SK-N-MC (cell line): ENCODE data around the gene SHISA7.
"Not testable (repeated sequence)": the region's sequence is repeated elsewhere in the genome, so short reads cannot be mapped to it uniquely, and the experiment has no call there.

Experiments
- DNase-seq: peaks from one replicate; pipeline ENCODE4 v3.0.0-alpha.2; 2011; ENCODE audit warnings: low read depth, low spot score
- H3K27ac ChIP-seq: fragments of 200-600 bp; sonication (generic); 2 replicates; pipeline ENCODE4 v1.5.1; 2016; ENCODE audit warnings: mixed run types
- H3K36me3 ChIP-seq: fragments of 200-600 bp; sonication (generic); 2 replicates; pipeline ENCODE4 v1.6.1; 2017; ENCODE audit warnings: antibody characterized with exemption, low read length, mixed read lengths; ENCODE audit not compliant: insufficient read depth
- H3K4me3 ChIP-seq: fragments of 200-600 bp; sonication (generic); 2 replicates; pipeline ENCODE4 v1.5.1; 2016
- H3K9ac ChIP-seq: fragments of 200-600 bp; sonication (generic); 2 replicates; pipeline ENCODE4 v1.8.0; 2017; ENCODE audit warnings: mixed run types, mixed read lengths; ENCODE audit not compliant: insufficient read length
- H3K9me3 ChIP-seq: fragments of 200-600 bp; sonication (generic); 2 replicates; pipeline ENCODE4 v1.6.1; 2017; ENCODE audit warnings: low read depth, mild to moderate bottlenecking, antibody characterized with exemption, low read length, moderate library complexity, mixed read lengths
- EZH2 ChIP-seq: fragments of 200-600 bp; sonication (generic); IDR thresholded peaks from one replicate; pipeline ENCODE4 v1.6.1; 2017; ENCODE audit warnings: antibody characterized with exemption
- FOXP2 ChIP-seq: optimal IDR thresholded peaks from 2 replicates; pipeline ENCODE3; 2011; ENCODE audit warnings: mild to moderate bottlenecking, moderate library complexity; ENCODE audit not compliant: insufficient read depth; ENCODE audit errors: extremely low read length, control extremely low read depth
- POLR2AphosphoS5 ChIP-seq: IDR thresholded peaks from 2 replicates; pipeline ENCODE4 v1.6.1; 2012; ENCODE audit warnings: mild to moderate bottlenecking, low read depth, low read length, borderline replicate concordance

Gene SHISA7

DNA sequence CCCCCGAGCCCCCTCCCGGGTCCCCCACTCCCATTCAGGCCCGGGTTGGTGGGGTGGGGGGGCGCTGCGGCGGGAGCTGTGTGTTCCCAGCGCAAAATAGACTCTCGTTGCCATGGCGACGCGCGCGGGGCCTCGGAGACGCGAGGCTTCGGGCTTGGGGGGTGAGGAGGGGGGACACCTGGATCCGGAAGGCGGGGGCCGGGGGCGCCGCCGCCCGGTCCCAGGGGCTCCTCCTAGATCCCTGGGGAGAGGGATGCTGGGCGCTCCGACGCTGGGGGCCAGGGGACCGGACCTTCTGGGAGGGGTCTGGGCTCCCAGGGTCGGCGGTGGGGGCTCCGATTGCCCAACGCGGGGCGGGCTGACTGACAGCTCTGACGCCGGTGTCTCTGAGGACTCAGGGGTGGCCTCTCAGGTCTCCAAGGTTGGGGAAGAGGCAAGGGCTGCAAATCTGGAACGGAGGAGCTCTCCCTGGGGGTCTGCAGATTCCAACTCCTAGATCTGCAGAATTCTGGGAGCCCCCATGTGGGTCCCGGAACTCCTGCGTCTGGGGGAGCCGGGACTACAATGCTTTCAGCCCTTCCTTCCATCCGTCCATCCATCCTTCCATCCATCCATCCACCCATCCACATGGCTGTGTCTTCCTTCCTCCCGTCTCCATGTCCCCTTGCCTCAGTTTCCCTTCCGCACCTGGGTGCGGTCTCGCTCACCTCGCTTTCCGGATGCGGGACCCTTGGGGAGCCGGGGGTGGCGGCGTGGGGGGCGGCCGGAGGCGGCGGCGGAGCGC is 9.1 kb upstream of the SHISA7 start:
- H3K9me3 ChIP-seq = no peaks in the 10 kb centered on the region
- TF ChIP-seq EZH2 (no peak), POLR2AphosphoS5 (no peak), FOXP2 (no peak)
- H3K27ac ChIP-seq = no peak overlapping the region
- no peaks in the 10 kb centered on the region for H3K36me3 ChIP-seq
- no peak for DNase-seq
- peak overlapping the region; percentile 78 for H3K4me3 ChIP-seq
- peak overlapping the region; percentile 41 for H3K9ac ChIP-seq

DNA sequence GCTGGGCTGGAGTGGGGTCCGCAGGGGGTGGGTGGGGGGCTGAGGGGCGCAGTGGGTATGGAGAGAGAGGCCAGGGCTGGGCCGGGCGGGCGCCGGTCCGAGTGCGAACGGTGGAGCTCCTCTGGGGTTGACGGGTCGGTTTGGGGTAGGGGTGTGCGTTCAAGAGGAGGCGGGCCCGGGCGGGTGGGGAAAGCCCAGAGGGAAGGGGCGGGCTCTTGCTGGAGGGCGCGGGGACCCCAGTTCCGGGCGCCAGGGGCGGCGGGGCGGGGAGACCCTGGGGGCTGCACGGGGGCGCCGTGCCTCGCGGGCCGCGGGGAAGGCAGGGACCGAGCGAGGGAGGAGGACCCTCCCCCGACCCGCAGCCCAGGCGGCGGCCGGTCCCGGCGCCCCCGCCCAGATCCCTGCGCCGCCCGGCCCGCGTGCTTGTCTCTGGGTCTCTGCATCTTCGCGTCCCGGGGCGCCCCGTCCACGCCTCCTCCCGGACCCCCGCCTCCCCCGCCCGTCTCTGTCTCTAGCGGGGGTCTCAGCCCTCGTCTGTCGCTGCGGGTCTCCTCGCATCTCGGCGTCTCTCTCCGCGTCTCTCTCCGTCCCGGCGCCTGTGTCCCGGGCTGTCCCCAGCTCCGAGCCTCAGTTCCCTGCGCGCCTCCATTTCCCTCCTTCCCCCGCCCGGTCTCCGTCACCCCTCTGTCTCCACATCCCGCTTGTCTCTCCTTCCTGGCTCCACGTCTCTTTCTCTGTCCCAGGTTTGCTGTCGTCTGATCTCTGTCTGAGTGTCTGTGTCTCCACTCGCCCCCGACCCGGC is 8.3 kb upstream of the SHISA7 start:
- no peak for DNase-seq
- Histone ChIP-seq H3K4me3 (peak overlapping the region; percentile 78), H3K9me3 (no peaks in the 10 kb centered on the region), H3K36me3 (no peaks in the 10 kb centered on the region), H3K27ac (no peak overlapping the region), H3K9ac (peak overlapping the region; percentile 41)
- TF ChIP-seq POLR2AphosphoS5 (no peak), EZH2 (no peak)

DNA sequence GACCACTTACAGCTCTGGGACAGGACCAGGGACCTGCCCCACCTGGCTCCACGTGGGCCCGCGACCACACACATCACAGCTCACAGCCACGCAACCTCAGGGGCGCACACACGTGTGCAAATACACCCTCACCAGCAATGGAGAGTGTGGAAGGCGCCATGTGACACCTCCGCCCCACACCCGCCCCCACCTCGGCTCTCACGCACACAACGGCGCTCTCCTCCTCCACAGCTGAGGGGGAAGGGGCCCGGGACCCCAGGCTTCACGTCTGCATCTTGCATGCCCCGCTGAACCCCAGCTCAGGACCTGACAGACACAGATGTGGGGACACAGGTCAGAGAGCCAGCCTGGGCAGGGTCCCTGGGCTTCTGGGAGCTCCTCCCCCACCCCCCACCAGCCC is 6.4 kb upstream of the SHISA7 start:
- Histone ChIP-seq H3K36me3 (no peaks in the 10 kb centered on the region), H3K4me3 (no peak overlapping the region), H3K27ac (no peak overlapping the region), H3K9ac (no peak overlapping the region), H3K9me3 (no peaks in the 10 kb centered on the region)
- no peak for DNase-seq
- no peak for TF ChIP-seq POLR2AphosphoS5
- TF ChIP-seq EZH2 = no peak
- no peak for TF ChIP-seq FOXP2

DNA sequence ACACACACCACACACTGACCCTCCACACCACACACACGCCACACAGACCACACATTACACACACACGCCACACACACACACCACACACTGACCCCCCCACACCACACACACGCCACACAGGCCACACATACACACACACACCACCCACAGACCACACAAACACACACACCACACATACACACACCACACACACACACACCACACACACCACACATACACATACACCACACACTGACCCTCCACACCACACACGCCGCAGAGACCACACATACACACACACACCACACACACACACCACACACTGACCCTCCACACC is 5.0 kb upstream of the SHISA7 start:
- not testable (repeated sequence) for H3K9ac ChIP-seq, DNase-seq, H3K36me3 ChIP-seq, H3K27ac ChIP-seq, H3K9me3 ChIP-seq, H3K4me3 ChIP-seq

DNA sequence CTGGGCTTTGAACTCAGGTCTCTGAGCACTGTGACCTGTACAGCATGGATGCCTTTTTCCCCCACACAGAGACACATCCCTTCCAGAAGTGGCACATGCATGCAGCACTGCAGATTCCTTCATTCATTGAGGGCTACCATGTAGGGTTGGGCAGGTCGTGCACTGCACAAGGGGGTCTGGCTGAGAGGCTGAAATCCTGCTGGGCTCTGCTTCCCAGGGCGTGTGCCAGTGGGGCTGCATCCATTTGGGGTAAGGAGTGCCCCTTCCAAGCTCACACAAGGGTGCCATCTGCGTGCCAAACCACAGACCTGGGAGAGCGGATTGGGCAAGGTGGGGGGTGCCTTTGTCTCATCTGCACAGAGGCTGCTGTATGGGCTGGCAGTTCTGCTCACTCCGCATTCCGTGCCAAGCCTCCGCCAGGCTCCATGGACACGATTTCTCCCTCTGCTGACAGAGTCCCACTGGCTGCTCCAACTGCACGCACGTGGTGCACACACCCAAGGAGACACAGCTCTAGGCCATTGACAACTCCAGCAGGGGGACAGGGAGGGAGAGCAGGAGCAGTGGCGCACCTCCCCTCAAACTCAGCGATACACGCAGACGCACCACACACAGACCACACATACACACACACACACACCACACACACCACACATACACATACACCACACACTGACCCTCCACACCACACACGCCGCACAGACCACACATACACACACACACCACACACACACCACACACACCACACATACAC is 4.5 kb upstream of the SHISA7 start:
- Histone ChIP-seq H3K27ac (no peak overlapping the region), H3K4me3 (no peak overlapping the region), H3K9me3 (no peaks in the 10 kb centered on the region), H3K9ac (no peak overlapping the region), H3K36me3 (no peaks in the 10 kb centered on the region)
- TF ChIP-seq EZH2 (no peak), FOXP2 (no peak), POLR2AphosphoS5 (no peak)
- peak; percentile 16 for DNase-seq

DNA sequence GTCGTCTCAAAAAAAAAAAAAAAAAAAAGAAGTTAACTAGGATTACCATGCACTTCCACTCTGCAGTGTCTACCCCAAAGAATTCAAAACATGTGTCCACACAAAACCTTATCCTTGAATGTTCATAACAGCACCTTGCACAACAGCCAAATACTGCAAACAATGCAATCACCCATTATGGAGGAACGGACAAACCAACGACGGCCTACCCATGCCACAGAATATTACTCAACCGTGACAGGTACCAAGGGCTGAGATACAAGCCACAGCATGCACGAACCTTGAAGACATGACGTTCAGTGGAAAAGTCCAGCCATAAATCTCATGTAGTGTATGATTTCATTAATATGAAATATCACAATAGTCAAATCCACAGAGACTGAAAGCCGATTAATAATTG is 3.0 kb upstream of the SHISA7 start:
- no peak overlapping the region for H3K27ac ChIP-seq
- H3K36me3 ChIP-seq = no peaks in the 10 kb centered on the region
- no peak for DNase-seq
- no peaks in the 10 kb centered on the region for H3K9me3 ChIP-seq
- H3K4me3 ChIP-seq = no peak overlapping the region
- no peak overlapping the region for H3K9ac ChIP-seq
- no peak for TF ChIP-seq FOXP2
- no peak for TF ChIP-seq EZH2
- TF ChIP-seq POLR2AphosphoS5 = no peak

DNA sequence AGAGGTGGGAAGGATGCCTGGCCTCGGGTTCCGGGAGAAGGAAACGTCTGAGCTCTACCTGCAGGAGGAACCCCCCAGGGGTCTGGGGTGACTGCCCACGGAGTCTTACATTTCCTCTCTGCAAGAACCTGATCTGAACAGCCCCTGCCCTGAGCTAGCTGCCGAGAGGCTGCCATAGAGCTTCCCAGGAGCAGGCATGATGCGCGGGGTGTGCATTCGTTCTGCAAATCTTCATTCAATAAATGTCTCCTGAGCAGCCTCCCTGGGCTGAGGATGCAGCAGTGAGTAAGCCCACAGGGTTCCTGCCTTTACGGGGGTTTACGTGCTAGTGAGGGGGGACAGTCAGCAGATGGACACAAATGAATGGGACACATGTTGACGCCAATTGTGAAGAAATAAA is 1.5 kb upstream of the SHISA7 start:
- TF ChIP-seq EZH2 (no peak), POLR2AphosphoS5 (no peak), FOXP2 (no peak)
- Histone ChIP-seq H3K9me3 (no peaks in the 10 kb centered on the region), H3K9ac (no peak overlapping the region), H3K36me3 (no peaks in the 10 kb centered on the region), H3K4me3 (no peak overlapping the region), H3K27ac (no peak overlapping the region)
- no peak for DNase-seq

DNA sequence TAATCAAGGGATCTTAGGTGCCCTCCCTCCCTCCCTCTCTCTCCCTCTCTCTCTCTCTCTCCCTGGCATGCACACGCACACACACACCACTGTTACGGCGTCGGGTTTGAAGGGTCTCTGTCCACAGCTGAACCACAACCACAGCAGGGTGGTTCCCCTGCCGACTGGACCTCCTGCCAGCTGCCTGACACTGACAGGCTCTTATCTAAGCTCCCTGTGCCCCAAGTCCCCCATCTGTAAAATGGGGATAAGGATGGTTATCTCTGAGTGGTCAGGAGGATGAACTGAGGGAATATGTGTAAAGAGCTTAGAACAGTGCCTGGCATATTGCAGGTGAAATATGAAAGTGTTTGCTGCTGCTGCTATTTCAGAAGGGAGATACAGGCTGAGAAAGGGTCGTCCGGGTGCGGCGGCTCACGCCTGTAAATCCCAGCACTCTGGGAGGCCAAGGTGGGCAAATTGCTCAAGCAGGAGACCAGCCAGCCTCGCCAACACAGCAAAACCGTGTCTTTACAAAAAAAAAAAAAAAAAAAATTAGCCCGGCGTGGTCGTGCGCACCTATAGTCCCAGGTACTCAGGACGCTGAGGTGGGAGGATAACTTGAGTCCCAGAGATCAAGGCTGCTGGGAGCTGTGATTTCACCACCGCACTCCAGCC is 852 bp upstream of the SHISA7 start:
- H3K9me3 ChIP-seq = no peaks in the 10 kb centered on the region
- H3K9ac ChIP-seq = no peak overlapping the region
- no peak for DNase-seq
- no peak overlapping the region for H3K27ac ChIP-seq
- H3K4me3 ChIP-seq = no peak overlapping the region
- TF ChIP-seq POLR2AphosphoS5 (no peak), FOXP2 (no peak), EZH2 (no peak)
- no peaks in the 10 kb centered on the region for H3K36me3 ChIP-seq
